Hepatocyte (in vitro differentiated cells): ENCODE data around the gene PALD1.

ENCODE experiments used
- CTCF ChIP-seq: fragments of 200-600 bp; sonication (generic); IDR thresholded peaks from 2 replicates; pipeline ENCODE4 v1.5.1; 2016; ENCODE audit warnings: antibody characterized with exemption, mild to moderate bottlenecking; ENCODE audit not compliant: poor library complexity
- EZH2 ChIP-seq: fragments of 200-600 bp; sonication (generic); IDR thresholded peaks from 2 replicates; pipeline ENCODE4 v1.6.1; 2016; ENCODE audit warnings: antibody characterized with exemption, mild to moderate bottlenecking, borderline replicate concordance

- TF ChIP-seq EZH2 (no peak), CTCF (no peak)
These were observed 1.2 kb downstream of the PALD1 start for GRCh38 chr10:70479626-70480238.
